ENCODE results near the gene LPP.

DNA sequence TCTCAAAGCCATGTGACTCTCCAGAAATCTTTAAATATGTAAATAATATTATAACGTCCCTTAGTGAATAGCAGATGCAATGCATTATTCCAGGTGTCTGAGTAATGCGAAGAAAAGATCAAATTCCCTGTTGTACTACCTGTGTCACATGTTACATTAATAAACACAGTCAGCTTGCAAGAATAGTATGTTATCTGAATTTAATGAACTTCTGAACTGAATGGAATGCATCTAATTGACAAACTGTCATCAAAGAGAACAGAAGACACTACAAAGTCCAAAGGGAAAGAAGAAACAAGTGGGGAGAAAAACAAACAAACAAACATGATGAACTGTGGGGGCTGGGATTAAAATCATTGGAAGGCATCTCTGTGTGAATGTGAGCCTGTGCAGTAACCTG is 508.8 kb downstream of the LPP start:
- TF ChIP-seq EP300 (IDR thresholded peaks at IDR 0.05): no peak
- TF ChIP-seq, protein P1, sequence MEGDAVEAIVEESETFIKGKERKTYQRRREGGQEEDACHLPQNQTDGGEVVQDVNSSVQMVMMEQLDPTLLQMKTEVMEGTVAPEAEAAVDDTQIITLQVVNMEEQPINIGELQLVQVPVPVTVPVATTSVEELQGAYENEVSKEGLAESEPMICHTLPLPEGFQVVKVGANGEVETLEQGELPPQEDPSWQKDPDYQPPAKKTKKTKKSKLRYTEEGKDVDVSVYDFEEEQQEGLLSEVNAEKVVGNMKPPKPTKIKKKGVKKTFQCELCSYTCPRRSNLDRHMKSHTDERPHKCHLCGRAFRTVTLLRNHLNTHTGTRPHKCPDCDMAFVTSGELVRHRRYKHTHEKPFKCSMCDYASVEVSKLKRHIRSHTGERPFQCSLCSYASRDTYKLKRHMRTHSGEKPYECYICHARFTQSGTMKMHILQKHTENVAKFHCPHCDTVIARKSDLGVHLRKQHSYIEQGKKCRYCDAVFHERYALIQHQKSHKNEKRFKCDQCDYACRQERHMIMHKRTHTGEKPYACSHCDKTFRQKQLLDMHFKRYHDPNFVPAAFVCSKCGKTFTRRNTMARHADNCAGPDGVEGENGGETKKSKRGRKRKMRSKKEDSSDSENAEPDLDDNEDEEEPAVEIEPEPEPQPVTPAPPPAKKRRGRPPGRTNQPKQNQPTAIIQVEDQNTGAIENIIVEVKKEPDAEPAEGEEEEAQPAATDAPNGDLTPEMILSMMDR (IDR thresholded peaks at IDR 0.05): no peak

Measured in ovary (tissue), 3 donors.